Upper lobe of right lung (tissue), 1 donor: ENCODE results near the gene CXCR5. TPM values are rescaled to one million over a fixed set of nuclear protein-coding genes. Genes with fewer than 3 reads are reported as not detected.
"Not testable (repeated sequence)": the region's sequence is repeated elsewhere in the genome, so short reads cannot be mapped to it uniquely, and the experiment has no call there.

ENCODE experiments used
- ATAC-seq: fragments of 200-7000 bp; cut with Tn5 transposase; one replicate; pipeline ENCODE4 v1.9.1; 2020; ENCODE audit warnings: mild to moderate bottlenecking, moderate library complexity
- DNase-seq: peaks from one replicate; pipeline ENCODE4 v3.0.0-alpha.2; 2020
- H3K27ac ChIP-seq: fragments of 200-600 bp; one replicate; pipeline ENCODE4 v1.8.0; 2022
- H3K27me3 ChIP-seq: fragments of 200-600 bp; one replicate; pipeline ENCODE4 v1.8.0; 2022; ENCODE audit warnings: mild to moderate bottlenecking
- H3K36me3 ChIP-seq: fragments of 200-600 bp; one replicate; pipeline ENCODE4 v1.8.0; 2022
- H3K4me1 ChIP-seq: fragments of 200-600 bp; one replicate; pipeline ENCODE4 v1.8.0; 2022
- H3K4me3 ChIP-seq: fragments of 200-600 bp; one replicate; pipeline ENCODE4 v1.8.0; 2022; ENCODE audit warnings: mild to moderate bottlenecking
- H3K9me3 ChIP-seq: fragments of 200-600 bp; one replicate; pipeline ENCODE4 v1.8.0; 2022
- CTCF ChIP-seq: fragments of 200-600 bp; IDR thresholded peaks from one replicate; pipeline ENCODE4 v1.8.0; 2022; ENCODE audit warnings: antibody characterized with exemption
- intact Hi-C: fragments of 100-400 bp; cut with DNase I; formaldehyde crosslinking; loops from one replicate; pipeline ENCODE4 v1.11.0; 2022
- total RNA-seq: library from RNA; stranded (reverse); fragmentation: NEBNext Ultra II Directional; extraction: Animal tissue kit (Norgen Biotek cat#: 25700); gene quantifications from one replicate; pipeline ENCODE4 v1.2.1, GENCODE V29; 2021
- donor health status: DM: no; HTN: yes; CAD: no; lungs with severe emphysema.

CXCR5 gene
- total RNA-seq, 1 donor from 2014 or later: not detected

- H3K27me3 ChIP-seq: no peaks in the 10 kb centered on the region
- TF ChIP-seq CTCF: no peak
- no peaks in the 10 kb centered on the region for H3K36me3 ChIP-seq
- H3K4me3 ChIP-seq: no peak overlapping the region
- DNase-seq (no peak), ATAC-seq (no peak)
- no peak overlapping the region for H3K27ac ChIP-seq
- H3K9me3 ChIP-seq: no peaks in the 10 kb centered on the region
- intact Hi-C loops: no loop called here
- H3K4me1 ChIP-seq: no peaks in the 10 kb centered on the region
These were observed 41.3 kb upstream of the CXCR5 start for GRCh38 chr11:118842369-118842768.

GRCh38 chr11:118842843-118843242 is 40.8 kb upstream of the CXCR5 start:
- H3K4me3 ChIP-seq, DNase-seq, intact Hi-C loops: not testable (repeated sequence)

GRCh38 chr11:118843565-118843964 is 40.1 kb upstream of the CXCR5 start:
- Histone ChIP-seq H3K4me1 (no peaks in the 10 kb centered on the region), H3K9me3 (no peaks in the 10 kb centered on the region), H3K27me3 (no peaks in the 10 kb centered on the region), H3K4me3 (no peak overlapping the region), H3K36me3 (no peaks in the 10 kb centered on the region), H3K27ac (no peak overlapping the region)
- intact Hi-C loops: no loop called here
- DNase-seq (no peak), ATAC-seq (no peak)
- no peak for TF ChIP-seq CTCF

More at GRCh38 chr11:118842843-118843242, 40.8 kb upstream of the CXCR5 start:
- not testable (repeated sequence) for H3K27me3 ChIP-seq, H3K27ac ChIP-seq, H3K4me1 ChIP-seq, ATAC-seq, H3K36me3 ChIP-seq, H3K9me3 ChIP-seq

GRCh38 chr11:118845369-118845768 is 38.3 kb upstream of the CXCR5 start:
- intact Hi-C loops: no loop called here
- TF ChIP-seq CTCF: no peak
- Histone ChIP-seq H3K9me3 (no peaks in the 10 kb centered on the region), H3K27ac (no peak overlapping the region), H3K4me3 (no peak overlapping the region), H3K36me3 (no peaks in the 10 kb centered on the region), H3K27me3 (no peaks in the 10 kb centered on the region), H3K4me1 (no peaks in the 10 kb centered on the region)
- no peak for DNase-seq
- ATAC-seq: no peak

DNA sequence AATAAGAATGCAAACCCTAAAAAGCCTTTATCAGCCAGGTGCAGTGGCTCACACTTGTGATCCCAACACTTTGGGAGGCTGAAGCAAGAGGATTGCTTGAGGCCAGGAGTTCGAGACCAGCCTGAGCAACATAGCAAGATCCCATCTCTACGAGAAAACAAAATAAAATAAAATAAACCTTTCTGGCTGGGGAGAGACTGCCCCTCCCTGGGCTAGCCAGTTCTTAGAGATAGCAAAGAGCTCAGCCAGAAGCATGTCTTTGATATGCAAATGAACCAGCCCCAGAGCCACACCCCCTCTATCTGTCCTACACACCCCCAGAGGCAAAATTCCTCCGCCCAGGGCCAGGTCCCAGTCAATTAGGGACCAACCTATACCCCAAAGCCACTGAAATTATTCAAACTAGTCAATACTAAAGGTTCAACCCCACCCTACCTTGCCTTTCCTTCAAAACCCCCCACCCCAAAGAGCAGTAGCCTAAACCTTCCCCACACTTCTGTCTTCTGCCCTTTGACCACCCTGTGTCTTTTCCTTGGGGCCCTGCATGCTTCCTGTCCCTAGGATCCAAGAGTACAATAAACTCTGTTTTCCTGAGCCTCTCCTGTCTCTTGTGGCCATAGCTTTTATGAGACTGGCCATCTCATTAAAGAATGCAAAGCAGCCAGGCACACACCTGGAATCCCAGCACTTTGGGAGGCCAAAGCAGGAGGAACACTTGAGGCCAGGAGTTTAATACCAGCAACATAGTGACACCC is 37.3 kb upstream of the CXCR5 start:
- Histone ChIP-seq H3K4me1 (no peaks in the 10 kb centered on the region), H3K4me3 (no peak overlapping the region), H3K36me3 (no peaks in the 10 kb centered on the region), H3K9me3 (no peaks in the 10 kb centered on the region), H3K27ac (no peak overlapping the region), H3K27me3 (no peaks in the 10 kb centered on the region)
- ATAC-seq (no peak), DNase-seq (no peak)
- intact Hi-C loops: no loop called here
- TF ChIP-seq CTCF: no peak

DNA sequence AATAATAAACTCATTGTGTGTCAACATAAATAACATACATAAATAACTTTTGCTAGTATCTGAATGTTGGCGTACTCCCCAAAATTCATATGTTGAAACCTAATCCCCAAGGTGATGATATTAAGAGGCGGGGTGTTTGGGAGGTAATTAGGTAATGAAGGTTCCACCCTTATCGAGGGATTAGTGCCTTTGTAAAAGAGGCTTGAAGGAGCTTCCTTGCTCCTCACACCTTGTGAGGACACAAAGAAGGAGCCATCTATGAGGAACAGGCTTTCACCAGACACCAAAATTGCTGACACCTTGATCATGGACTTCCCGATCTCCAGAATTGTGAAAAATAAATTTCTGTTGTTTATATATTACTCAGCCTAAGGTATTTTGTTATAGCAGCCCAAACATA is 33.9 kb upstream of the CXCR5 start:
- Histone ChIP-seq H3K9me3 (no peaks in the 10 kb centered on the region), H3K27me3 (no peaks in the 10 kb centered on the region), H3K36me3 (no peaks in the 10 kb centered on the region), H3K4me1 (no peaks in the 10 kb centered on the region), H3K27ac (no peak overlapping the region), H3K4me3 (no peak overlapping the region)
- intact Hi-C loops: no loop called here
- TF ChIP-seq CTCF: no peak
- no peak for ATAC-seq
- DNase-seq: no peak
